ENCODE measurements around the gene C1orf53. TPM values are rescaled to one million over a fixed set of nuclear protein-coding genes. Genes with fewer than 3 reads are reported as not detected.

C1orf53 gene
- total and polyA plus RNA-seq, 2 of the 13 experiments (the other 11 are each of a cell fraction or from before 2014, with no cell fraction given) = 5.8 to 10.1 TPM

DNA sequence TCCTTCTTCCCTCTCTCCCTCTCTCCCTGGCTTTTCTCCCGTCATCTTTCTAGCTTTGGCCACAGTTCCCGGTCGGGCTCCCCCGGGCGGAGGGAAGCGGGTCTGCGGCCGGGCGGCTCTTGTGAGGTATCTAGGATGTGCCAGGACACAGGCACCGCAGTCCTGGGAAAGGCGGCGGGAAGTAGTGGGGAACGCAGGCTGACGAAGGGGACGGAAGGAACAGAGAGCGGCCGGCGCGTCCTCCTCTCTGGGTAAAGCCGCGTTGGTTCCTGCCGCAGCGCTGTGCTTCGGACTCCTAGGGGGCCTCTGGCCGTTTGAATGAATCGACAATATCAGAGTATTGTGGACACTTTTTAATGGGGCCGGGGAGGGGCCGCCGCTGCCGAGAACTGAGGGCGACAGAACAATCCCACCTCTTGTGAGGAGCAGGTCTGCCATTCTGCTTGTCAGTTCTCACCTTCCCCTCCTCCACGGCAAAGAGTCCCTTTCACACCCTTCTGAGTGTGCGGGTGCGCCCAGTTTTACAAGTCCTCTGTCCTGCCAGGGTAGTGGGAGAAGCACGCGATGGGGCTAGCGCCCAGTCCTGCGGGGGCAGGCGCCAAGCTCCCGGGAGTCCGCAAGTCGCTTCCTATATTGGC, 13.6 kb downstream of the C1orf53 start (continued):
- TF ChIP-seq, protein P1, sequence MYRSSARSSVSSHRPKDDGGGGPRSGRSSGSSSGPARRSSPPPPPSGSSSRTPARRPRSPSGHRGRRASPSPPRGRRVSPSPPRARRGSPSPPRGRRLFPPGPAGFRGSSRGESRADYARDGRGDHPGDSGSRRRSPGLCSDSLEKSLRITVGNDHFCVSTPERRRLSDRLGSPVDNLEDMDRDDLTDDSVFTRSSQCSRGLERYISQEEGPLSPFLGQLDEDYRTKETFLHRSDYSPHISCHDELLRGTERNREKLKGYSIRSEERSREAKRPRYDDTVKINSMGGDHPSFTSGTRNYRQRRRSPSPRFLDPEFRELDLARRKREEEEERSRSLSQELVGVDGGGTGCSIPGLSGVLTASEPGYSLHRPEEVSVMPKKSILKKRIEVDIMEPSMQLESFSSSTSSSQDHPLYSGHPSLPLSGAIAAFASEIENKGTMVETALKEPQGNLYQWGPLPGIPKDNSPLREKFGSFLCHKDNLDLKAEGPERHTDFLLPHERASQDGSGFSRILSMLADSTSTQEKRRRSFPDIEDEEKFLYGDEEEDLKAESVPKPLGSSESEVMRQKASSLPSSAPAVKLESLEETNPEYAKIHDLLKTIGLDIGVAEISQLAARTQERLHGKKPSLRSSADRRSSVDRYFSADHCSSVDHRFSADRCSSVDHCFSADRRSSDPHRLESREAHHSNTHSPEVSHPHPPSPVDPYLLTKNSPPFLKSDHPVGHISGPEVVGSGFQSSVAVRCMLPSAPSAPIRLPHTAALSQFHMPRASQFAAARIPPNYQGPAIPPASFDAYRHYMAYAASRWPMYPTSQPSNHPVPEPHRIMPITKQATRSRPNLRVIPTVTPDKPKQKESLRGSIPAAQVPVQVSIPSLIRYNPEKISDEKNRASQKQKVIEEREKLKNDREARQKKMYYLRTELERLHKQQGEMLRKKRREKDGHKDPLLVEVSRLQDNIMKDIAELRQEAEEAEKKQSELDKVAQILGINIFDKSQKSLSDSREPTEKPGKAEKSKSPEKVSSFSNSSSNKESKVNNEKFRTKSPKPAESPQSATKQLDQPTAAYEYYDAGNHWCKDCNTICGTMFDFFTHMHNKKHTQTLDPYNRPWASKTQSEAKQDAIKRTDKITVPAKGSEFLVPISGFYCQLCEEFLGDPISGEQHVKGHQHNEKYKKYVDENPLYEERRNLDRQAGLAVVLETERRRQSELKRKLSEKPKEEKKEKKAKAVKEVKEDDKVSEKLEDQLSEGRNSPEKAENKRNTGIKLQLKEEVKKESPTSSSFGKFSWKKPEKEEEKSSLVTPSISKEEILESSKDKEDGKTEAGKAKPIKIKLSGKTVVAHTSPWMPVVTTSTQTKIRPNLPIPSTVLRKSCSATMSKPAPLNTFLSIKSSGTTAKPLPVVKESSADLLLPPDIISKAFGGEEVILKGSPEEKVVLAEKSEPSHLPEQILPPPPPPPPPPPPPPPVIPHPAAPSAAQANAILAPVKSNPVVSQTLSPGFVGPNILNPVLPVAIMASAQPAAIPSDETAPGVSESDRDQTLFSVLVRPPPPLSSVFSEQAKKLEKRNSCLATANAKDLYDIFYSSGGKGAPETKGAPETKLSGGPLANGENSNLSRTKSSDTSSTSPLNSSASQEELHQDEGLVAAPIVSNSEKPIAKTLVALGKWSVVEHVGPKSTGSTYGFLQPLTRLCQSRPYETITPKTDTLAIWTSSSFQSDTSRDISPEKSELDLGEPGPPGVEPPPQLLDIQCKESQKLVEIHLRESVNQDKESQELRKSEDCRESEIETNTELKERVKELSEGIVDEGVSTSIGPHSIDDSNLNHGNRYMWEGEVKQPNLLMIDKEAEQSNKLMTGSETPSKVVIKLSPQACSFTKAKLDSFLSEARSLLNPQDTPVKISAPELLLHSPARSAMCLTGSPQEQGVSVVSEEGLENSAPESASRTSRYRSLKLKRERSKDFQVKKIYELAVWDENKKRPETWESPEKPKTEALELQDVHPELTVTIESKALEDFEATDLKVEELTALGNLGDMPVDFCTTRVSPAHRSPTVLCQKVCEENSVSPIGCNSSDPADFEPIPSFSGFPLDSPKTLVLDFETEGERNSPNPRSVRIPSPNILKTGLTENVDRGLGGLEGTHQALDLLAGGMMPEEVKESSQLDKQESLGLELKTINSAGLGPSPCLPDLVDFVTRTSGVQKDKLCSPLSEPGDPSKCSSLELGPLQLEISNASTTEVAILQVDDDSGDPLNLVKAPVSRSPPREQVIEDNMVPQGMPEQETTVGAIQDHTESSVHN (CRISPR knock-in tag; IDR thresholded peaks at IDR 0.05) = no peak
- TF ChIP-seq ZNF235 (CRISPR knock-in tag; IDR thresholded peaks at IDR 0.05; ENCODE audit: borderline replicate concordance) = no peak
- TF ChIP-seq, protein P2, sequence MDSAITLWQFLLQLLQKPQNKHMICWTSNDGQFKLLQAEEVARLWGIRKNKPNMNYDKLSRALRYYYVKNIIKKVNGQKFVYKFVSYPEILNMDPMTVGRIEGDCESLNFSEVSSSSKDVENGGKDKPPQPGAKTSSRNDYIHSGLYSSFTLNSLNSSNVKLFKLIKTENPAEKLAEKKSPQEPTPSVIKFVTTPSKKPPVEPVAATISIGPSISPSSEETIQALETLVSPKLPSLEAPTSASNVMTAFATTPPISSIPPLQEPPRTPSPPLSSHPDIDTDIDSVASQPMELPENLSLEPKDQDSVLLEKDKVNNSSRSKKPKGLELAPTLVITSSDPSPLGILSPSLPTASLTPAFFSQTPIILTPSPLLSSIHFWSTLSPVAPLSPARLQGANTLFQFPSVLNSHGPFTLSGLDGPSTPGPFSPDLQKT (CRISPR knock-in tag; IDR thresholded peaks at IDR 0.05; ENCODE audit: borderline replicate concordance) = no peak
- no peak for TF ChIP-seq ZFAT (CRISPR knock-in tag; conservative IDR thresholded peaks at IDR 0.05)
- TF ChIP-seq KLF6 (CRISPR knock-in tag; IDR thresholded peaks at IDR 0.05) = no peak
- no peak for TF ChIP-seq SIN3A (IDR thresholded peaks at IDR 0.05; ENCODE audit: borderline replicate concordance, low read depth, low read length)
- no peak for TF ChIP-seq PHB2 (IDR thresholded peaks at IDR 0.05; ENCODE audit: partially characterized antibody)
- TF ChIP-seq HMG20A (CRISPR knock-in tag; IDR thresholded peaks at IDR 0.05; ENCODE audit: borderline replicate concordance) = no peak
- TF ChIP-seq SRSF9 (IDR thresholded peaks at IDR 0.05; ENCODE audit: borderline replicate concordance, insufficient read depth, low read depth, low read length, poor library complexity, severe bottlenecking) = no peak
- no peak for TF ChIP-seq ZNF75D (CRISPR knock-in tag; IDR thresholded peaks at IDR 0.05; ENCODE audit: borderline replicate concordance)
- TF ChIP-seq, protein P3, sequence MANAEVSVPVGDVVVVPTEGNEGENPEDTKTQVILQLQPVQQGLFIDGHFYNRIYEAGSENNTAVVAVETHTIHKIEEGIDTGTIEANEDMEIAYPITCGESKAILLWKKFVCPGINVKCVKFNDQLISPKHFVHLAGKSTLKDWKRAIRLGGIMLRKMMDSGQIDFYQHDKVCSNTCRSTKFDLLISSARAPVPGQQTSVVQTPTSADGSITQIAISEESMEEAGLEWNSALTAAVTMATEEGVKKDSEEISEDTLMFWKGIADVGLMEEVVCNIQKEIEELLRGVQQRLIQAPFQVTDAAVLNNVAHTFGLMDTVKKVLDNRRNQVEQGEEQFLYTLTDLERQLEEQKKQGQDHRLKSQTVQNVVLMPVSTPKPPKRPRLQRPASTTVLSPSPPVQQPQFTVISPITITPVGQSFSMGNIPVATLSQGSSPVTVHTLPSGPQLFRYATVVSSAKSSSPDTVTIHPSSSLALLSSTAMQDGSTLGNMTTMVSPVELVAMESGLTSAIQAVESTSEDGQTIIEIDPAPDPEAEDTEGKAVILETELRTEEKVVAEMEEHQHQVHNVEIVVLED (CRISPR knock-in tag; IDR thresholded peaks at IDR 0.05; ENCODE audit: borderline replicate concordance) = no peak
- TF ChIP-seq ZNF337 (CRISPR knock-in tag; IDR thresholded peaks at IDR 0.05; ENCODE audit: borderline replicate concordance, low read depth) = no peak
- TF ChIP-seq ZNF678 (CRISPR knock-in tag; IDR thresholded peaks at IDR 0.05) = 0 out of 2 replicates have a peak, but pooled peaks have one; percentile 48
- TF ChIP-seq REL (CRISPR knock-in tag; conservative IDR thresholded peaks at IDR 0.05) = no peak
- no peak for TF ChIP-seq KLF11 (CRISPR knock-in tag; IDR thresholded peaks at IDR 0.05)
- no peak for TF ChIP-seq CBX2 (IDR thresholded peaks at IDR 0.05; ENCODE audit: low read depth, low read length)
- peak; percentile 96 for TF ChIP-seq CBX2 (CRISPR knock-in tag; IDR thresholded peaks at IDR 0.05; ENCODE audit: low read depth)
- no peak for TF ChIP-seq ELF1 (CRISPR knock-in tag; IDR thresholded peaks at IDR 0.05)

Data from HepG2 (cell line).